Measurements from ENCODE around the gene PRKAG1. TPM values are rescaled to one million over a fixed set of nuclear protein-coding genes. Genes with fewer than 3 reads are reported as not detected.
A peak's percentile ranks its signal among the peaks of the same experiment; 100 is the strongest.

PRKAG1 gene
- total RNA-seq, 1 donor from 2014 or later = 24.0 TPM

DNA sequence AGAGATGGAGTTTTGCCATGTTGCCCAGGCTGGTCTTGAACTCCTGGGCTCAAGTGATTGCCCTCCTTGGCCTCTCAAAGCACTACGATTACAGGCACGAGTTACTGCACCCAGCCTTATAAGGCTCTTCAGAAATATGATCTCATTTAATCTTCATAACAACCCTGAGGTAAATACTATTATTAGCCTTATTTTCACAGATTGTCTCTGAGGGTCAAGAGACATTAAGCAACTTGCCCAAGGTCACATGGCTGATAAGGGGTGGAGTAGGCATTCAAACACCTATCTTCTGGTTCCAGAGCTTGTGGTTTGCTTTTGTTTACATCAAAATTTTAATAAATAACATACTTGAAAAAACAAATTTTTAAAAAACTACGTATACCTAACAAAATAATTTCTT lies 5.1 kb downstream of the PRKAG1 start:
- Mint-ChIP-seq H3K27me3 (ENCODE audit: unreplicated experiment) (peaks cover 5% of the 10 kb centered on the region), H3K9me3 (ENCODE audit: unreplicated experiment) (no peaks in the 10 kb centered on the region), H3K4me1 (ENCODE audit: unreplicated experiment) (peaks cover 6% of the 10 kb centered on the region), H3K27ac (ENCODE audit: unreplicated experiment) (no peak overlapping the region), H3K36me3 (ENCODE audit: low read depth, unreplicated experiment) (peaks cover 7% of the 10 kb centered on the region), H3K4me3 (ENCODE audit: unreplicated experiment) (no peak overlapping the region)
- TF ChIP-seq, protein P1, sequence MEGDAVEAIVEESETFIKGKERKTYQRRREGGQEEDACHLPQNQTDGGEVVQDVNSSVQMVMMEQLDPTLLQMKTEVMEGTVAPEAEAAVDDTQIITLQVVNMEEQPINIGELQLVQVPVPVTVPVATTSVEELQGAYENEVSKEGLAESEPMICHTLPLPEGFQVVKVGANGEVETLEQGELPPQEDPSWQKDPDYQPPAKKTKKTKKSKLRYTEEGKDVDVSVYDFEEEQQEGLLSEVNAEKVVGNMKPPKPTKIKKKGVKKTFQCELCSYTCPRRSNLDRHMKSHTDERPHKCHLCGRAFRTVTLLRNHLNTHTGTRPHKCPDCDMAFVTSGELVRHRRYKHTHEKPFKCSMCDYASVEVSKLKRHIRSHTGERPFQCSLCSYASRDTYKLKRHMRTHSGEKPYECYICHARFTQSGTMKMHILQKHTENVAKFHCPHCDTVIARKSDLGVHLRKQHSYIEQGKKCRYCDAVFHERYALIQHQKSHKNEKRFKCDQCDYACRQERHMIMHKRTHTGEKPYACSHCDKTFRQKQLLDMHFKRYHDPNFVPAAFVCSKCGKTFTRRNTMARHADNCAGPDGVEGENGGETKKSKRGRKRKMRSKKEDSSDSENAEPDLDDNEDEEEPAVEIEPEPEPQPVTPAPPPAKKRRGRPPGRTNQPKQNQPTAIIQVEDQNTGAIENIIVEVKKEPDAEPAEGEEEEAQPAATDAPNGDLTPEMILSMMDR (IDR thresholded peaks at IDR 0.05; ENCODE audit: unreplicated experiment) = no peak
- DNase-seq (ENCODE audit: low spot score) = no peak

DNA sequence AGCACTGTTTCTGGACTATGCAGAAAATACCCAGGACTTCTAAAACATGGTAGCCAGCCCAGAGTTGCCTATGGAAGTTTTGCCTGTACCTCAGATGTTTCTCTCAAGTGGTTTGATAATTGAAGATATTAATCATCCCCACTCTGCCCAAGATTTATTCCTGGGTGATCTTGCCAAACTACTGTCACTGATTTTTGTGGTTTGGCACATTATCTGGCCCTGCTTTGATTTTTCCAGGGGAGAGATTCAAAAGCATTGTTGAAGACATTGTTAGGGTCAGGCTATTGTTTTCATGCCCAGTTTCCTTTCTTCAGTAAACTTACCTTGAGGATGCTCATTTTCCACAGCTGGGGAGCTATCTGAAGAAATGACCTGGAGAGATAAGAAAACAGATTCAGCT lies 5.8 kb downstream of the PRKAG1 start:
- no peak for DNase-seq (ENCODE audit: low spot score)
- Mint-ChIP-seq H3K27ac (ENCODE audit: unreplicated experiment) (no peak overlapping the region), H3K27me3 (ENCODE audit: unreplicated experiment) (peaks cover 2% of the 10 kb centered on the region), H3K4me3 (ENCODE audit: unreplicated experiment) (no peak overlapping the region), H3K4me1 (ENCODE audit: unreplicated experiment) (peaks cover 2% of the 10 kb centered on the region), H3K9me3 (ENCODE audit: unreplicated experiment) (no peaks in the 10 kb centered on the region), H3K36me3 (ENCODE audit: low read depth, unreplicated experiment) (peaks cover 7% of the 10 kb centered on the region)
- TF ChIP-seq, protein P1 (IDR thresholded peaks at IDR 0.05; ENCODE audit: unreplicated experiment) = no peak

DNA sequence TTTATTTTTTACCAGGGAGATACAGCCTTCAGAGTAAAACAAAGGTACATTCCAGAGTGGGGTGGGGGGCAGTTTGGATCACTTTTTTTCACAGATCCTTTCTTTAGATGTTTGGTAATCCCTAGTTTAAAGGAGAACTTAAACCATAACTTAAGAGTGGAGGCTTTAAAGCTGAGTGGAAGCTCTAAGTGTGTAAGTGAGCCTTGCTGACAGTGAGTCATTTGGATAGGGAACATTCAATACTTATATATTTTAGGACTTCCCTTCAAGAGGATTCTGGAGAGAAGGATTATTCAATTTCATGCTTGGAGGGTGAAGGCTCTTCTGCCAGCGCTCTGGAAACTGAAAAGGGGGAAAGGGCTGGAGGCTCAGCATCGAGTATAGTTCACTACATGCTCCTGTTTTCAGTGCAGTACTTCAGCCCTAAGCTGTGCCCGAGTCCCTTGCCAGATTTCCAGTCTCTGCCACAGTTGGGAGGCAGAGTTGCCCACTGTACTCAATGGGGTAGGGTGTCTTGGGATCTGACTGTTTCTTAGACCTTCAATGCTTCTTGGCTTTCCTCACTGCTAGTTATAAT lies 8.4 kb downstream of the PRKAG1 start:
- DNase-seq (ENCODE audit: low spot score) = no peak
- H3K27me3 Mint-ChIP-seq (ENCODE audit: unreplicated experiment) = no peaks in the 10 kb centered on the region
- peaks cover 9% of the 10 kb centered on the region for H3K36me3 Mint-ChIP-seq (ENCODE audit: low read depth, unreplicated experiment)
- no peaks in the 10 kb centered on the region for H3K4me1 Mint-ChIP-seq (ENCODE audit: unreplicated experiment)
- H3K27ac Mint-ChIP-seq (ENCODE audit: unreplicated experiment) = no peak overlapping the region
- H3K4me3 Mint-ChIP-seq (ENCODE audit: unreplicated experiment) = peak overlapping the region; percentile 19
- TF ChIP-seq, protein P1 (IDR thresholded peaks at IDR 0.05; ENCODE audit: unreplicated experiment) = no peak
- no peaks in the 10 kb centered on the region for H3K9me3 Mint-ChIP-seq (ENCODE audit: unreplicated experiment)

DNA sequence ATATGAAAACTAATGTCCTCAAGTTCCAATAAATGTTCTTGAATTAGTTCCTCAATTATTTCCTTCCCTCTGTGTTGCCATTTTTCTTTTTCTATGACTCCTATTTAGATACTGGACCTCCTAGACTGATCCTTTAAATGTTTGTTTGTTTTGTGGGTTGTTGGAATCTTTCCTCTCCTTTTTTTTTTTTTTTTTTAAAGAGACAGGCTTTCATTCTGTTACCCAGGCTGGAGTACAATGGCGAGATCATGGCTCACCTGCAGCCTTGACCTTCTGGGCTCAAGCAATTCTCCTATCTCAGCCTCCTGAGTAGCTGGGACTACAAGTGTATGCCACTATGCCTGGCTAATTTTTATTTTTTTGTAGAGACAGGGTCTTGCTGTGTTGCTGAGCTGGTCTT lies 9.6 kb downstream of the PRKAG1 start:
- H3K27ac Mint-ChIP-seq (ENCODE audit: unreplicated experiment) = no peak overlapping the region
- H3K27me3 Mint-ChIP-seq (ENCODE audit: unreplicated experiment) = peaks cover 3% of the 10 kb centered on the region
- no peak overlapping the region for H3K4me3 Mint-ChIP-seq (ENCODE audit: unreplicated experiment)
- no peaks in the 10 kb centered on the region for H3K4me1 Mint-ChIP-seq (ENCODE audit: unreplicated experiment)
- TF ChIP-seq, protein P1 (IDR thresholded peaks at IDR 0.05; ENCODE audit: unreplicated experiment) = no peak
- DNase-seq (ENCODE audit: low spot score) = no peak
- peaks cover 18% of the 10 kb centered on the region for H3K36me3 Mint-ChIP-seq (ENCODE audit: low read depth, unreplicated experiment)
- no peaks in the 10 kb centered on the region for H3K9me3 Mint-ChIP-seq (ENCODE audit: unreplicated experiment)

DNA sequence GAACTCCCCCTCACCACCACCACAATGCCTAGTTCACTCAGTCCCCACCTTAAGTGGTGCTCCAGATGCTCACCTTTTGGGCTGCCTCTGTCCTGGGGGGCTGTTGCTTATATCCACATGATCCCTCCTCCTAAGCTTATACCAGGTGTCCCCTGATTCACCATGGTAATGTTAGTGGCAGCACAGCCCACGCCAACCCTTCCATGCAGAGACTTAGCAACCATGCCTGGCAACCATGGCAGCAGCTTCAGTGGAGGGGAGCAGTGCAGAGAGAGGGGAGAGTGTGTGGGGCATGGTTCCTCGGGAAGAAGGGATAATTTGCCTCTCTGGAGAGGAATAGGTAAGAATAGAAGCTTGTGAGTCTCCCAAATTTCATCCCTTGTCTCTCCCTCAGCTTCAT lies 18.2 kb downstream of the PRKAG1 start:
- H3K4me3 Mint-ChIP-seq (ENCODE audit: unreplicated experiment) = no peak overlapping the region

More for the DNA sequence above, 18.2 kb downstream of the PRKAG1 start:
- TF ChIP-seq, protein P1 (IDR thresholded peaks at IDR 0.05; ENCODE audit: unreplicated experiment) = no peak
- Mint-ChIP-seq H3K4me1 (ENCODE audit: unreplicated experiment) (peaks cover 11% of the 10 kb centered on the region), H3K27ac (ENCODE audit: unreplicated experiment) (peak overlapping the region; percentile 18), H3K36me3 (ENCODE audit: low read depth, unreplicated experiment) (peaks cover 30% of the 10 kb centered on the region), H3K27me3 (ENCODE audit: unreplicated experiment) (peaks cover 29% of the 10 kb centered on the region), H3K9me3 (ENCODE audit: unreplicated experiment) (no peaks in the 10 kb centered on the region)
- DNase-seq (ENCODE audit: low spot score) = no peak
